A549 (cell line): Measurements from ENCODE around the gene ADARB1. TPM values are rescaled to one million over a fixed set of nuclear protein-coding genes. Genes with fewer than 3 reads are reported as not detected.

Source experiments
- ATAC-seq, 2 experiments: fragments of 200-7000 bp in 1 of 2; fragments of >200 bp in 1 of 2; cut with Nextera tagmentation in 1 of 2; cut with Tn5 transposase in 1 of 2; 3 replicates each; pipeline versions ENCODE4 v1.8.0 to v1.9.1; 2018 to 2020; ENCODE audit warnings: mild to moderate bottlenecking in 1 of 2, moderate library complexity in 1 of 2
- CTCF ChIA-PET: fragments of 300-600 bp; sonication (Branson Sonifier 250); formaldehyde crosslinking; extraction: SDS; loops from one replicate; lab custom pipeline; 2021; ENCODE audit warnings: antibody characterized with exemption, inconsistent platforms; lab: Yijun Ruan, JAX
- POLR2A ChIA-PET: fragments of 350-600 bp; formaldehyde crosslinking; extraction: SDS; loops from one replicate; lab custom pipeline; 2021; ENCODE audit warnings: antibody characterized with exemption, inconsistent platforms; lab: Yijun Ruan, JAX
- DNase-seq, 2 experiments: peaks; one replicate each; pipeline versions ENCODE4 v3.0.0 to v3.0.0-alpha.2; 2011 to 2016; ENCODE audit warnings: low read depth in 1 of 2, low spot score in 1 of 2
- FAIRE-seq: peaks from 2 replicates; lab custom pipeline; 2011; peaks lifted over from hg19 to GRCh38; lab: Jason Lieb, UNC
- H3K27ac ChIP-seq, 2 experiments: fragments of >200 bp; sonication (Bioruptor Twin); formaldehyde crosslinking; 3 replicates each; pipeline ENCODE4 v1.5.1; 2016 to 2017
- H3K4me1 ChIP-seq: fragments of >200 bp; sonication (Bioruptor Twin); formaldehyde crosslinking; 3 replicates; pipeline ENCODE4 v1.6.1; 2016
- H3K4me2 ChIP-seq: fragments of >200 bp; sonication (Bioruptor Twin); formaldehyde crosslinking; 3 replicates; pipeline ENCODE4 v1.6.1; 2016
- H3K4me3 ChIP-seq: fragments of >200 bp; sonication (Bioruptor Twin); formaldehyde crosslinking; 3 replicates; pipeline ENCODE4 v1.5.1; 2016
- H3K9me3 ChIP-seq: fragments of >200 bp; sonication (Bioruptor Twin); formaldehyde crosslinking; 3 replicates; pipeline ENCODE4 v1.6.1; 2016
- BHLHE40 ChIP-seq: IDR thresholded peaks from 2 replicates; pipeline ENCODE4 v1.6.1; 2012; ENCODE audit warnings: low read depth, low read length, inconsistent platforms
- CEBPB ChIP-seq, 2 experiments: fragments of >200 bp in 1 of 2; sonication (Bioruptor Twin) in 1 of 2; formaldehyde crosslinking in 1 of 2; IDR thresholded peaks; 2 replicates each; pipeline ENCODE4 v1.6.1; 2012 to 2016
- CHD2 ChIP-seq: fragments of 150-350 bp; IDR thresholded peaks from 2 replicates; pipeline ENCODE4 v1.6.1; 2014; ENCODE audit warnings: low read length; ENCODE audit not compliant: partially characterized antibody
- E2F6 ChIP-seq: IDR thresholded peaks from 2 replicates; pipeline ENCODE4 v1.6.1; 2012; ENCODE audit warnings: low read depth, borderline replicate concordance
- EHF ChIP-seq: fragments of 250-450 bp; sonication (Bioruptor Pico); IDR thresholded peaks from 2 replicates; pipeline ENCODE4 v1.5.0; 2020; ENCODE audit warnings: mild to moderate bottlenecking
- EHMT2 ChIP-seq: fragments of 200-600 bp; sonication (generic); IDR thresholded peaks from 2 replicates; pipeline ENCODE4 v1.6.1; 2016; ENCODE audit warnings: antibody characterized with exemption, low read depth, mild to moderate bottlenecking, moderate library complexity
- ELK1 ChIP-seq: fragments of 150-350 bp; IDR thresholded peaks from 2 replicates; pipeline ENCODE4 v1.6.1; 2014; ENCODE audit warnings: low read depth, mild to moderate bottlenecking, low read length
- EP300 ChIP-seq, 2 experiments: fragments of >200 bp; sonication (Bioruptor Twin); formaldehyde crosslinking; IDR thresholded peaks; 2 replicates in 1 of 2; 3 replicates in 1 of 2; pipeline ENCODE4 v1.6.1; 2016 to 2017
- FOXS1 ChIP-seq: fragments of 250-450 bp; sonication (Bioruptor Pico); IDR thresholded peaks from 2 replicates; pipeline ENCODE4 v1.5.0; 2020; ENCODE audit warnings: mild to moderate bottlenecking, moderate library complexity
- HEYL ChIP-seq: fragments of 250-450 bp; sonication (Bioruptor Pico); IDR thresholded peaks from 2 replicates; pipeline ENCODE4 v1.8.0; 2021; ENCODE audit warnings: mild to moderate bottlenecking, moderate library complexity
- HOXA7 ChIP-seq: fragments of 250-450 bp; sonication (Bioruptor Pico); IDR thresholded peaks from 2 replicates; pipeline ENCODE4 v1.5.0; 2020; ENCODE audit warnings: mild to moderate bottlenecking, moderate library complexity
- HOXB5 ChIP-seq: fragments of 250-450 bp; sonication (Bioruptor Pico); IDR thresholded peaks from 2 replicates; pipeline ENCODE4 v1.5.0; 2020; ENCODE audit warnings: mild to moderate bottlenecking, moderate library complexity
- JUNB ChIP-seq: fragments of >200 bp; sonication (Bioruptor Twin); formaldehyde crosslinking; IDR thresholded peaks from 2 replicates; pipeline ENCODE4 v1.6.1; 2016
- KDM1A ChIP-seq: fragments of 200-600 bp; sonication (generic); IDR thresholded peaks from 2 replicates; pipeline ENCODE4 v1.6.1; 2016; ENCODE audit warnings: low read depth, mild to moderate bottlenecking
- KDM5A ChIP-seq: fragments of 200-600 bp; sonication (generic); IDR thresholded peaks from 2 replicates; pipeline ENCODE4 v1.6.1; 2016; ENCODE audit warnings: antibody characterized with exemption, mild to moderate bottlenecking
- NPAS2 ChIP-seq: fragments of 250-450 bp; sonication (Bioruptor Pico); IDR thresholded peaks from 2 replicates; pipeline ENCODE4 v1.8.0; 2022; ENCODE audit warnings: mild to moderate bottlenecking, moderate library complexity, borderline replicate concordance
- PBX3 ChIP-seq: IDR thresholded peaks from 2 replicates; pipeline ENCODE4 v1.6.1; 2012
- PHF8 ChIP-seq: fragments of 200-600 bp; sonication (generic); IDR thresholded peaks from 2 replicates; pipeline ENCODE4 v1.6.1; 2016; ENCODE audit warnings: low read depth, mild to moderate bottlenecking, antibody characterized with exemption, moderate library complexity, borderline replicate concordance
- POLR2A ChIP-seq: IDR thresholded peaks from 2 replicates; pipeline ENCODE4 v1.6.1; 2012; ENCODE audit warnings: mild to moderate bottlenecking, low read length
- POLR2AphosphoS2 ChIP-seq: conservative IDR thresholded peaks from 2 replicates; pipeline ENCODE4 v1.6.1; 2012; ENCODE audit warnings: low read length, improper control_type of control experiment, inconsistent platforms
- SMC3 ChIP-seq: fragments of >200 bp; sonication (Bioruptor Twin); formaldehyde crosslinking; IDR thresholded peaks from 3 replicates; pipeline ENCODE4 v1.6.1; 2018; ENCODE audit warnings: inconsistent platforms
- TFCP2L1 ChIP-seq: fragments of 250-450 bp; sonication (Bioruptor Pico); IDR thresholded peaks from 2 replicates; pipeline ENCODE4 v1.5.0; 2021; ENCODE audit warnings: mild to moderate bottlenecking
- TP53 ChIP-seq: fragments of 250-450 bp; sonication (Bioruptor Pico); IDR thresholded peaks from 2 replicates; pipeline ENCODE4 v1.5.0; 2021; ENCODE audit warnings: mild to moderate bottlenecking, moderate library complexity
- USF2 ChIP-seq: fragments of 450-650 bp; IDR thresholded peaks from 2 replicates; pipeline ENCODE4 v1.6.1; 2014; ENCODE audit warnings: antibody characterized with exemption
- ZC3H11A ChIP-seq: fragments of 450-650 bp; IDR thresholded peaks from 2 replicates; pipeline ENCODE4 v1.6.1; 2014; ENCODE audit warnings: antibody characterized with exemption, mild to moderate bottlenecking
- ZNF302 ChIP-seq: fragments of 250-450 bp; sonication (Bioruptor Pico); IDR thresholded peaks from 2 replicates; pipeline ENCODE4 v1.9.0; 2021; ENCODE audit warnings: inconsistent platforms, mild to moderate bottlenecking, moderate library complexity
- ZSCAN20 ChIP-seq: fragments of 250-450 bp; sonication (Bioruptor Pico); IDR thresholded peaks from 2 replicates; pipeline ENCODE4 v1.8.0; 2022; ENCODE audit warnings: mild to moderate bottlenecking, moderate library complexity
- WGBS: methylation state at CpG from one replicate; pipeline ENCODE4 v1.1.6; 2017; ENCODE audit errors: missing lambda C conversion rate; 5-methylcytosine and 5-hydroxymethylcytosine counted together
- polyA plus RNA-seq, 4 experiments: library from polyadenylated mRNA; depleted of rRNA in 3 of 4; stranded (reverse); fragments of >200 nt; fragmentation: RNase III in 1 of 4; extraction: RNeasy Plus Mini Kit Qiagen cat#74134 plus additional on column Dnase treatment in 1 of 4; gene quantifications; 2 replicates in 3 of 4; 3 replicates in 1 of 4; pipeline ENCODE4 v1.2.3, GENCODE V29; 2011 to 2017
- TF ChIP-seq, protein P1 (sequence below): fragments of >200 bp; sonication (Bioruptor Twin); formaldehyde crosslinking; IDR thresholded peaks from 3 replicates; pipeline ENCODE4 v1.6.1; 2016

The ADARB1 gene
- polyA plus RNA-seq, 2 of the 4 experiments (the other 2 are of a cell fraction): 3.2 to 5.7 TPM

- ChIA-PET CTCF (no interaction called here), POLR2A (no interaction called here)
- TF ChIP-seq E2F6 (no peak), JUNB (no peak), POLR2AphosphoS2 (no peak), EHF (CRISPR knock-in tag) (no peak), ZNF302 (CRISPR knock-in tag) (no peak), POLR2A (no peak), ELK1 (no peak)
- DNase-seq (no peak), ATAC-seq (no peak), FAIRE-seq (no peak)
- WGBS: 79% methylated on average over 3 of the region's 8 CpGs
- no peaks in the 10 kb centered on the region for H3K4me1 ChIP-seq
- no peak overlapping the region for H3K4me3 ChIP-seq
- H3K27ac ChIP-seq: no peak overlapping the region
- H3K4me2 ChIP-seq: no peak overlapping the region
- no peaks in the 10 kb centered on the region for H3K9me3 ChIP-seq
Observed at GRCh38 chr21:45200031-45200430, 125.7 kb downstream of the ADARB1 start.

DNA sequence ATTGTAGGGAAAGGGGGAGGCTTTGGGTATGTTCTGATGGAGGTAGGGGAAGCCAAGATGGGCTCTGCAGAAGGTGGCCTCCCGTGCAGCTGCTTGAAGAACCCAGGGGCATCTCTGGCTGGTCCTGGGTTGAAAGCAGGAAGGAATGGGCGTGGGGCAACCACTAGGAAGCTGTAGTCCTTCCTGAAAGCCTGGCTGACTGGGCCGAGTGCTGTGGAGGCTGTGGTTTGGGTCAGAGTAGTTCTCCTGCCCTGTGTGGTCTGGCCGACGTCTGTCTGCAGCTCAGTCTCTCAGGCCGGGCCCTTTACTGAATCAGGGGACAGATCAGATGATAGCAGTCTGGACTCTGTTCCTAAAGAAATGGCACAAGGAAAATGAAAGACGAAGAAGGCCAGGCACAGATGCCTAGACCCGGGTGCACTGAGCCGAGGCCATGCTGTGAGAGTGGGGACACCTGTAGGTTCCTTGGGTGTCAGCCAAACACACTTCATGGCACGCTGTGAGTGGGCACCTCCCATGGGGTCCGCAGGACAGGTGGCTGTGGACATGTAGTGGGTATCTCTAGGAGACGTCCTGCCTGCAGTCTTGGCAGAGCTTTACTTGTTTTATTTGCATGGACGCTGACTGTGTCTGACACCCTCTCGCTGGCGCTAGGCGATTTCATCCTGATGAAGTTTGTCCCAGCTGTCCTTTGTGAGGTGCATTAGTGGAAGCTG, 126.4 kb downstream of the ADARB1 start:
- Histone ChIP-seq H3K4me2 (no peak overlapping the region), H3K9me3 (no peaks in the 10 kb centered on the region), H3K4me3 (no peak overlapping the region), H3K27ac (no peak overlapping the region), H3K4me1 (no peaks in the 10 kb centered on the region)
- POLR2A ChIA-PET: no interaction called here
- WGBS: 91% methylated on average over 11 of the region's 16 CpGs
- CTCF ChIA-PET: no interaction called here
- FAIRE-seq (no peak), ATAC-seq (no peak), DNase-seq (no peak)
- TF ChIP-seq HOXB5 (CRISPR knock-in tag): no peak
- TF ChIP-seq ZSCAN20 (CRISPR knock-in tag): no peak
- no peak for TF ChIP-seq CEBPB (IDR thresholded peaks at IDR 0.05)
- TF ChIP-seq, protein P1, sequence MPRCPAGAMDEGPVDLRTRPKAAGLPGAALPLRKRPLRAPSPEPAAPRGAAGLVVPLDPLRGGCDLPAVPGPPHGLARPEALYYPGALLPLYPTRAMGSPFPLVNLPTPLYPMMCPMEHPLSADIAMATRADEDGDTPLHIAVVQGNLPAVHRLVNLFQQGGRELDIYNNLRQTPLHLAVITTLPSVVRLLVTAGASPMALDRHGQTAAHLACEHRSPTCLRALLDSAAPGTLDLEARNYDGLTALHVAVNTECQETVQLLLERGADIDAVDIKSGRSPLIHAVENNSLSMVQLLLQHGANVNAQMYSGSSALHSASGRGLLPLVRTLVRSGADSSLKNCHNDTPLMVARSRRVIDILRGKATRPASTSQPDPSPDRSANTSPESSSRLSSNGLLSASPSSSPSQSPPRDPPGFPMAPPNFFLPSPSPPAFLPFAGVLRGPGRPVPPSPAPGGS: no peak

DNA sequence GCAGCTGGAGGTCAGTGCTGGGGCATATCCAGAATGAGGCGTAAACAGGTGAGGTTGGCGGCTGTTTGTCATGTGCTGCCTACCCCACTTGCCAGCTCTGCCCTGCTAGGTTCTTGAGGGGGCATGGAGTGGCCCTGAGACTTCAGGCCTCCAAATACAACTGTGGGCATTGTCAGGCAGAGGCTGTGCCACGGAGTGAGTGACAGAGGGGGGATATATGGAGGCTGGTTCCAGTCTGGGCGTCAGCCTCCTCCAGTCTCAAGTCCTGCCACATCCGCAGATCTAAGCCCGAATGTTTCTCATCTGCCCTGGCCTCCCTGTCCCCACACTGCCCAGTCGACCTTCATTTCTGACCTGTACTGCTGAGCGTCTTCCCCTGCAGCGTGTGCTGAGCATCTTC, 128.0 kb downstream of the ADARB1 start:
- DNase-seq (no peak), FAIRE-seq (no peak), ATAC-seq (no peak)
- Histone ChIP-seq H3K4me2 (no peak overlapping the region), H3K4me3 (no peak overlapping the region), H3K4me1 (no peaks in the 10 kb centered on the region), H3K9me3 (no peaks in the 10 kb centered on the region), H3K27ac (no peak overlapping the region)
- 67% methylated on average over 3 of the region's 9 CpGs for WGBS
- POLR2A ChIA-PET: no interaction called here
- CTCF ChIA-PET: interaction anchor here (0.6 kb wide), 1 partner anchor 91 kb away, joined by 4 read pairs; no protein-coding TSS in a partner anchor
- TF ChIP-seq USF2 (no peak), CHD2 (no peak), ZSCAN20 (CRISPR knock-in tag) (no peak), TFCP2L1 (no peak), PHF8 (no peak), KDM1A (no peak), POLR2A (no peak), SMC3 (no peak), KDM5A (no peak), HOXA7 (no peak), HEYL (CRISPR knock-in tag) (no peak), PBX3 (no peak), EP300 (IDR thresholded peaks at IDR 0.05) (no peak), HOXB5 (CRISPR knock-in tag) (no peak), EHMT2 (no peak), ZC3H11A (no peak), TP53 (CRISPR knock-in tag) (no peak), BHLHE40 (no peak), NPAS2 (CRISPR knock-in tag) (no peak), FOXS1 (no peak)
